Heart left ventricle (tissue), 16 donors: ENCODE measurements around the gene UNC13B. TPM values are rescaled to one million over a fixed set of nuclear protein-coding genes. Genes with fewer than 3 reads are reported as not detected.

Experiments used
- ATAC-seq, 4 donors: fragments of 200-7000 bp; cut with Tn5 transposase; one replicate each; pipeline ENCODE4 v1.9.1; 2020 to 2022; ENCODE audit warnings: moderate library complexity in 4 of 4, mild to moderate bottlenecking in 3 of 4, moderate number of reproducible peaks in 1 of 4
- DNase-seq, 5 donors: peaks; one replicate each; pipeline ENCODE4 v3.0.0-alpha.2; 2020
- H3K27ac ChIP-seq, 12 donors: fragments of 200-600 bp; sonication (generic) in 4 of 12; one replicate each; pipeline versions ENCODE4 v1.5.0 to v1.8.0; 2016 to 2022; ENCODE audit warnings: mild to moderate bottlenecking in 2 of 12
- H3K27me3 ChIP-seq, 9 donors: fragments of 200-600 bp; sonication (generic) in 2 of 9; one replicate each; pipeline versions ENCODE4 v1.5.1 to v1.8.0; 2016 to 2022; ENCODE audit warnings: mild to moderate bottlenecking in 3 of 9
- H3K36me3 ChIP-seq, 9 donors: fragments of 200-600 bp; sonication (generic) in 2 of 9; one replicate each; pipeline versions ENCODE4 v1.5.0 to v1.8.0; 2018 to 2022; ENCODE audit warnings: mild to moderate bottlenecking in 2 of 9
- H3K4me1 ChIP-seq, 12 donors: fragments of 200-600 bp; sonication (generic) in 4 of 12; one replicate each; pipeline versions ENCODE4 v1.5.0 to v1.8.0; 2016 to 2022; ENCODE audit warnings: mild to moderate bottlenecking in 3 of 12
- H3K4me3 ChIP-seq, 12 donors: fragments of 200-600 bp; sonication (generic) in 4 of 12; one replicate each; pipeline versions ENCODE4 v1.5.0 to v1.8.0; 2017 to 2022; ENCODE audit warnings: mild to moderate bottlenecking in 9 of 12, moderate library complexity in 4 of 12
- H3K9me3 ChIP-seq, 12 donors: fragments of 200-600 bp; sonication (generic) in 4 of 12; one replicate each; pipeline versions ENCODE4 v1.5.0 to v1.8.0; 2016 to 2022; ENCODE audit warnings: mild to moderate bottlenecking in 1 of 12
- CTCF ChIP-seq, 12 donors: fragments of 200-600 bp; sonication (generic) in 4 of 12; IDR thresholded peaks; one replicate each; pipeline versions ENCODE4 v1.5.0 to v1.8.0; 2018 to 2022; ENCODE audit warnings: antibody characterized with exemption in 12 of 12, mild to moderate bottlenecking in 5 of 12
- POLR2A ChIP-seq, 2 donors: fragments of 450-650 bp; IDR thresholded peaks; one replicate each; pipeline ENCODE4 v1.6.1; 2017; ENCODE audit warnings: antibody characterized with exemption in 2 of 2, mild to moderate bottlenecking in 2 of 2, moderate library complexity in 2 of 2
- WGBS, 4 donors: extraction: QIAGEN DNeasy Blood & Tissue Kit in 2 of 4; methylation state at CpG; one replicate each; pipeline versions ENCODE4 v1.1.5 to v1.1.7; 2013 to 2018; 5-methylcytosine and 5-hydroxymethylcytosine counted together
- intact Hi-C, 10 donors: fragments of 100-400 bp; cut with DNase I; formaldehyde crosslinking; loops; one replicate each; pipeline versions ENCODE4 v1.11.1 to v1.14.2; 2022
- polyA plus RNA-seq, 2 donors: library from polyadenylated mRNA; stranded (reverse); fragments of 200-250 nt; gene quantifications; one replicate each; pipeline ENCODE4 v1.2.3, GENCODE V29; 2013
- total RNA-seq, 9 donors: library from RNA; depleted of rRNA in 2 of 9; stranded (reverse); fragments of >200 nt in 2 of 9; fragmentation: NEBNext Ultra II Directional in 3 of 9; extraction: Animal tissue kit (Norgen Biotek cat#: 25700) in 3 of 9; gene quantifications; one replicate each; pipeline versions ENCODE4 v1.1.0 to v1.2.4, GENCODE V29; 2016 to 2023
- donor health status: ischemic (EF 13 %, LVEDD 7.1; RV severe dilation, severe dysfunction).
- donor health status: healthy with polysubstance abuse.
- donor health status: DM: no; HTN: yes; CAD: no.
- donor health status: DM: no; HTN: no; CAD: no.
- donor health status: ischemic (EF 25% LVEDD 6.9; RV normal size, moderate dysfunction).
- donor health status: ischemic (EF 25% LVEDD 5.7; RV mildly dilated, moderate dysfunction).
- donor health status: healthy.
- donor health status: DM: yes; HTN: yes; CAD: no.
- donor health status: ischemic (EF 35%, LVEDD 5.7; RV mildly dilated, moderate dysfunction).
- donor health status: nonischemic (EF 11% LVEDD 7.7; RV severe dilation, severe dysfunction).
- donor health status: DM: yes; HTN: yes; CAD: no.
- donor health status: PGD.
- donor health status: ischemic (EF 29% LVEDD 5.4; RV normal size, mild dysfunction).
- donor health status: nonischemic (EF 23%, LVEDD 6.1; RV moderate dilation, normal function).

The UNC13B gene
- total and polyA plus RNA-seq, 11 donors: 8.1 to 30.2 (median 21.2) TPM

GRCh38 chr9:35277171-35277520 lies 115.3 kb downstream of the UNC13B start:
- Histone ChIP-seq H3K36me3 (no peaks in the 10 kb centered on the region), H3K27ac (peak overlapping the region; percentile 9 to 81 (median 48)), H3K9me3 (no peaks in the 10 kb centered on the region), H3K4me3 (peak overlapping the region in 7 of 12 donors; percentile 27 to 55 (median 44)), H3K27me3 (no peaks in the 10 kb centered on the region), H3K4me1 (peaks cover 0 to 31% (median 12%) of the 10 kb centered on the region in 12 donors)
- TF ChIP-seq CTCF (IDR thresholded peaks at IDR 0.05): no peak
- TF ChIP-seq POLR2A (IDR thresholded peaks at IDR 0.05): no peak
- intact Hi-C loops: loop anchor here in 3 of 10 donors (10.0 kb wide), 2 partner anchors 278 to 822 kb away; partner anchors contain the start of genes DNAI1 (in 1 of the 3) and FAM219A (in 1 of the 3)
- DNase-seq (no peak), ATAC-seq (no peak)
- WGBS, 4 donors: 55 to 79% (median 56%) methylated on average over 1 of the region's 1 CpG

GRCh38 chr9:35277628-35278359 lies 116.0 kb downstream of the UNC13B start:
- H3K9me3 ChIP-seq: no peaks in the 10 kb centered on the region
- H3K27me3 ChIP-seq: no peaks in the 10 kb centered on the region
- no peak for TF ChIP-seq POLR2A (IDR thresholded peaks at IDR 0.05)
- TF ChIP-seq CTCF (IDR thresholded peaks at IDR 0.05): no peak
- H3K4me1 ChIP-seq: peaks cover 0 to 31% (median 12%) of the 10 kb centered on the region in 12 donors
- DNase-seq (peak in 1 of 5 donors; percentile 8), ATAC-seq (peak; percentile 72 to 92 (median 88))
- no peaks in the 10 kb centered on the region for H3K36me3 ChIP-seq
- WGBS, 4 donors: 65 to 77% (median 69%) methylated on average over 7 of the region's 7 CpGs
- intact Hi-C loops: loop anchor here in 3 of 10 donors (10.0 kb wide), 2 partner anchors 277 to 823 kb away; partner anchors contain the start of genes DNAI1 (in 1 of the 3) and FAM219A (in 1 of the 3)
- H3K4me3 ChIP-seq: peak overlapping the region in 3 of 12 donors; percentile 1 to 23 (median 14)
- H3K27ac ChIP-seq: peak overlapping the region in 11 of 12 donors; percentile 9 to 81 (median 31)

DNA sequence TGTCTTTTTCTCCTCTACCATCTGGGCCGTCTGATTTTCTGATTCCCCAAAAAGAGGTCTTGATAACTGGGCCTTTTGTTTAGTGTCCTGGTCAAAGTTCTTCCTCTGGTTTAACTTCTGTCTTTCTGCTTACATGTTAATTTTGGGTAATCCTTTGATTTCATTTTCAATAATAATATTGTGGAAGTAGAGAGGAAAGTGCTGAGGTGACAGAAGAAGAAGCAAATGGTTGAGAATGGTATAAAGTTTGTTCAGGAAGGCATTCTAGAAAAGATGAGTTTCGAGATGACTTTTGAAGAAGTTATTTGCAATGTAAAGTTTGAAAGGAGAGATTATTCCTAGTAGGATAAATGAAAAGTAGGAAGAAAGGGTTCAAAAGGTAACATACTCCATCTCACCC lies 118.1 kb downstream of the UNC13B start:
- WGBS, 4 donors: 82 to 89% (median 84%) methylated on average over 2 of the region's 2 CpGs
- Histone ChIP-seq H3K4me3 (no peak overlapping the region), H3K27me3 (no peaks in the 10 kb centered on the region), H3K36me3 (no peaks in the 10 kb centered on the region), H3K9me3 (no peaks in the 10 kb centered on the region), H3K4me1 (peaks cover 0 to 31% (median 12%) of the 10 kb centered on the region in 12 donors), H3K27ac (no peak overlapping the region)
- TF ChIP-seq CTCF (IDR thresholded peaks at IDR 0.05) (no peak), POLR2A (IDR thresholded peaks at IDR 0.05) (no peak)
- intact Hi-C loops: loop anchor here in 3 of 10 donors (10.0 kb wide), 2 partner anchors 275 to 825 kb away; partner anchors contain the start of genes DNAI1 (in 1 of the 3) and FAM219A (in 1 of the 3)
- no peak for DNase-seq
- ATAC-seq: no peak

- Histone ChIP-seq H3K27ac (no peak overlapping the region), H3K9me3 (no peaks in the 10 kb centered on the region), H3K4me3 (no peak overlapping the region), H3K27me3 (no peaks in the 10 kb centered on the region), H3K36me3 (no peaks in the 10 kb centered on the region), H3K4me1 (peaks cover 0 to 31% (median 12%) of the 10 kb centered on the region in 12 donors)
- TF ChIP-seq CTCF (IDR thresholded peaks at IDR 0.05) (no peak), POLR2A (IDR thresholded peaks at IDR 0.05) (no peak)
- intact Hi-C loops: no loop called here
- 71 to 80% (median 76%) methylated on average over 1 of the region's 1 CpG for WGBS, 4 donors
- no peak for DNase-seq
- ATAC-seq: peak in 1 of 4 donors; percentile 35
Observed at GRCh38 chr9:35280399-35280798, 118.6 kb downstream of the UNC13B start.
